ENCODE results near the gene INPP5D. TPM values are rescaled to one million over a fixed set of nuclear protein-coding genes. Genes with fewer than 3 reads are reported as not detected.
"Not testable (repeated sequence)": the region's sequence is repeated elsewhere in the genome, so short reads cannot be mapped to it uniquely, and the experiment has no call there.

INPP5D gene
- total RNA-seq, 2 experiments from 2014 or later = 129 to 135 TPM

- no peak overlapping the region for H3K27ac Mint-ChIP-seq
- ATAC-seq (ENCODE audit: low read depth) (no peak), DNase-seq (no peak)
- peaks cover 45% of the 10 kb centered on the region for H3K4me1 Mint-ChIP-seq
- POLR2A ChIA-PET = no interaction called here
- H3K27me3 Mint-ChIP-seq = no peaks in the 10 kb centered on the region
- peaks cover 32% of the 10 kb centered on the region for H3K36me3 Mint-ChIP-seq
- H3K4me3 Mint-ChIP-seq = no peak overlapping the region
- no peaks in the 10 kb centered on the region for H3K9me3 Mint-ChIP-seq
These were observed 57.2 kb downstream of the INPP5D start for GRCh38 chr2:233117351-233117750.

- no peak overlapping the region for H3K4me3 Mint-ChIP-seq
- POLR2A ChIA-PET = no interaction called here
- no peak for ATAC-seq (ENCODE audit: low read depth)
- H3K27ac Mint-ChIP-seq = no peak overlapping the region
- peaks cover 1% of the 10 kb centered on the region for H3K9me3 Mint-ChIP-seq
- peaks cover 38% of the 10 kb centered on the region for H3K36me3 Mint-ChIP-seq
- peak; percentile 10 for DNase-seq
- no peaks in the 10 kb centered on the region for H3K27me3 Mint-ChIP-seq
- peaks cover 43% of the 10 kb centered on the region for H3K4me1 Mint-ChIP-seq
These were observed 57.9 kb downstream of the INPP5D start for GRCh38 chr2:233117811-233118647.

DNA sequence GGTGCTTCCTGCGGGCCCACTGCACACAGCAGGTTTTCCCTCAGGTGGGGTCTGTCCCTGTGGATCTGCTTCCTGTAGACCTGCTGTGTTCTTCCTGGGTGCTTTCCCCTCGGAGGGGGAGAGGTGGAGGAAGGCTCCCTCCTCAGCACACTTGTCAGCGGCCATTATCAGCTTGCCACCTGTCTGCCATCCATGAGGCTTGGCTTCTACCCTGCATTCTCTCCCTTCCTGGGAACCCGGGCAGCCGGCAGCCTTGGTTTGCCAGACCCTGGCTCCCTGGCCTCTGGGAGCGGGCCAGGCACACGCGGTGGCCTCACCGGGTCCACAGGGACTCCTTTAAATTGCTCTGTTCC, 58.5 kb downstream of the INPP5D start:
- ATAC-seq (ENCODE audit: low read depth) (no peak), DNase-seq (peak; percentile 18)
- Mint-ChIP-seq H3K27me3 (no peaks in the 10 kb centered on the region), H3K36me3 (peaks cover 43% of the 10 kb centered on the region), H3K9me3 (peaks cover 1% of the 10 kb centered on the region), H3K27ac (no peak overlapping the region), H3K4me1 (peaks cover 41% of the 10 kb centered on the region), H3K4me3 (no peak overlapping the region)
- POLR2A ChIA-PET = no interaction called here

DNA sequence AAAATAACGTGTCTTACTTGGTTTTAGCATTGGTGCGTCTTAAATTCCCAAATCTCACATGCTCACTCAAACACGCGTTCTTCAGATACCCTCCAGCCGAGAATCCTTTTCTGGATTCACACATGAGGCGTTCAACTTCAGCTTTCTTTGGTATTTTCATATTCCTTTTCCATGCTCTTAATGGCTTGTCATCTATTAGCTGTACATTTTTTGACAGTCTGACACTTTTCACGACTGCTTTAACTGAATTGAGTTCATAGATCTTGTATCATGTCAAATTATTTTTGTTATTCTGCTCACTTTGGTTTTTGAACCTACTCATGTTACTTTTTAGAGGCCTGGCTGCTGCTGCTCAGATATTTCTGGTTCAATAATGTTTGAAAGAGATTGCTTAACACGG, 59.0 kb downstream of the INPP5D start:
- no peak overlapping the region for H3K4me3 Mint-ChIP-seq

DNA sequence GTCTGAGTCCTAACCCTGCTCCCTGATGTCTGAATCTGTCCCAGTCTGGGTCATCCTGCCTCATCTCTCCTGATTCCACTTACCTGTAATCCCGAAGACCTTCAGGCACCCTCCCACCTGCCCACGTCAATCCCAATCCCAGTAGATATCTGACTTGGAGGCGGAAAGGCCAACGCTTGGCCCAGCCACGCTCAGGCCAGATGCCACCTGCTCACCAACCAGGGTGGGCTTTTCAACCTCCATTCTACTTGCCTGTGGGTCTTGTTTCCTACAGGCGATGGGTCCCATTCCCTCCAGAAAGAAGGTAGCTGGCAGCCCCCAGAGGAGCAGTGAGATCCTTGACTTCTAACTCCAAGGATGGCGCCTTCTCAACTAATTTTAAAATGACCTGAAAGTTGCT, 59.7 kb downstream of the INPP5D start:
- peak; percentile 20 for DNase-seq
- POLR2A ChIA-PET = no interaction called here
- ATAC-seq (ENCODE audit: low read depth) = no peak
- H3K4me1 Mint-ChIP-seq = peaks cover 31% of the 10 kb centered on the region
- H3K9me3 Mint-ChIP-seq = peaks cover 1% of the 10 kb centered on the region
- no peaks in the 10 kb centered on the region for H3K27me3 Mint-ChIP-seq
- H3K27ac Mint-ChIP-seq = no peak overlapping the region
- H3K4me3 Mint-ChIP-seq = no peak overlapping the region
- peaks cover 45% of the 10 kb centered on the region for H3K36me3 Mint-ChIP-seq

More for the DNA sequence above, 59.0 kb downstream of the INPP5D start:
- H3K9me3 Mint-ChIP-seq = peaks cover 1% of the 10 kb centered on the region
- peaks cover 45% of the 10 kb centered on the region for H3K36me3 Mint-ChIP-seq
- no peaks in the 10 kb centered on the region for H3K27me3 Mint-ChIP-seq
- POLR2A ChIA-PET = no interaction called here
- H3K27ac Mint-ChIP-seq = no peak overlapping the region
- no peak for DNase-seq
- ATAC-seq (ENCODE audit: low read depth) = no peak
- peaks cover 38% of the 10 kb centered on the region for H3K4me1 Mint-ChIP-seq

DNA sequence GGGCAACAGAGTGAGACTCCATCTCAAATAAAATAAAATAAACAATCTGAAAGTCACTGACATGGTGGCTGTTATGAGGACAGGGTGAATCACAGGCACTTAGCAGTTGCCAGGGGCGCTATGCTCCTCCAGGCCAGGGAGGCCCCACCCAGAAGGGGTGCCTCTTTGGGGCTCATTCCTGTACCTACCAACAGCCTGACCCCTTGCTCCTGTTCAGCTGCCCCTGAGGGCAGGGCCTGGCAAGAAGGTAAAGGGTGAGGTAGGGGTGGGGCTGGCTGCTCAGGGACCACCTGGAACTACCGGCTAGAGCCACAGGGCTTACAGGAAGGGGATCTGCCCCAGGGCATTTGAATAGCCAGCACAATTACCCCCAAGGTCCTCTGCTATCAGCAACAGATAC, 60.3 kb downstream of the INPP5D start:
- no peak overlapping the region for H3K27ac Mint-ChIP-seq
- H3K9me3 Mint-ChIP-seq = peaks cover 1% of the 10 kb centered on the region
- DNase-seq (peak; percentile 20), ATAC-seq (ENCODE audit: low read depth) (no peak)
- H3K27me3 Mint-ChIP-seq = no peaks in the 10 kb centered on the region
- no peak overlapping the region for H3K4me3 Mint-ChIP-seq
- peaks cover 45% of the 10 kb centered on the region for H3K36me3 Mint-ChIP-seq
- POLR2A ChIA-PET = no interaction called here
- peaks cover 26% of the 10 kb centered on the region for H3K4me1 Mint-ChIP-seq

DNA sequence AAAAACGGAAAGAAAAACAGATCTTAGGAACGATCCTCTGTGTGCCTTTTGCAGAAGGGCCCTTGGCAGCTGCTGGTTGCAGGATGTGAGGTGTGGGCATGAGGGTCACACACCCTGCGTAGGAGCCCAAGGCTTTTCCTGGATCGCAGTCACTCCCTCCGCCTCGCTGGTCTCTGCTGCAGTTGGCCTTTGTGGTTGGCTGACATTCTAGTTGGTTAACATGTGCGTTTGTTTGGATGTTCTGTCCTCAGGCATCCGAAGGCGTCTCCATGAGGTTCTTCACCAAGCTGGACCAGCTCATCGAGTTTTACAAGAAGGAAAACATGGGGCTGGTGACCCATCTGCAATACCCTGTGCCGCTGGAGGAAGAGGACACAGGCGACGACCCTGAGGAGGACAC, 61.7 kb downstream of the INPP5D start:
- no peak for ATAC-seq (ENCODE audit: low read depth)
- POLR2A ChIA-PET = no interaction called here

DNA sequence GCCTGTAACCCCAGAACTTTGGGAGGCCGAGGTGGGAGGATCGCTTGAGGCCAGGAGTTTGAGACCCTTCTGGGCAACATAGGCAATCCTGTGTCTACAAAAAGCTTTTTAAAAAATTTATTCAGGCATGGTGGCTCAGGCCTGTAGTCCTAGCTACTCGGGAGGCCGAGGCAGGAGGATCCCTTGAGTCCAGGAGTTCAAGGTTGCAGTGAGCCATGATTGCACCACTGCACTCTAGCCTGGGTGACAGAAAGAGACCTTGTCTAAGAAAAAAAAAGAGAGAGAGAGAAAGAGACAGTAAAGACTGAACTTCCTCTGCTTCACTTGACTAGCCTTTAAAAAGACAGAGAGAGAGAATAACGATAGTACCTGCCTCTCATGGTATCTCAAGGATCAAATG, 62.4 kb downstream of the INPP5D start:
- POLR2A ChIA-PET = no interaction called here
- H3K4me1 Mint-ChIP-seq = peaks cover 14% of the 10 kb centered on the region
- H3K27ac Mint-ChIP-seq = no peak overlapping the region
- no peak overlapping the region for H3K4me3 Mint-ChIP-seq
- H3K27me3 Mint-ChIP-seq = no peaks in the 10 kb centered on the region
- H3K9me3 Mint-ChIP-seq = peaks cover 1% of the 10 kb centered on the region
- no peak for ATAC-seq (ENCODE audit: low read depth)
- H3K36me3 Mint-ChIP-seq = peaks cover 52% of the 10 kb centered on the region
- DNase-seq = no peak

More for the DNA sequence above, 61.7 kb downstream of the INPP5D start:
- Mint-ChIP-seq H3K4me1 (peaks cover 19% of the 10 kb centered on the region), H3K9me3 (peaks cover 1% of the 10 kb centered on the region), H3K27me3 (no peaks in the 10 kb centered on the region), H3K36me3 (peaks cover 48% of the 10 kb centered on the region), H3K4me3 (no peak overlapping the region), H3K27ac (peak overlapping the region; percentile 16)
- DNase-seq = no peak

DNA sequence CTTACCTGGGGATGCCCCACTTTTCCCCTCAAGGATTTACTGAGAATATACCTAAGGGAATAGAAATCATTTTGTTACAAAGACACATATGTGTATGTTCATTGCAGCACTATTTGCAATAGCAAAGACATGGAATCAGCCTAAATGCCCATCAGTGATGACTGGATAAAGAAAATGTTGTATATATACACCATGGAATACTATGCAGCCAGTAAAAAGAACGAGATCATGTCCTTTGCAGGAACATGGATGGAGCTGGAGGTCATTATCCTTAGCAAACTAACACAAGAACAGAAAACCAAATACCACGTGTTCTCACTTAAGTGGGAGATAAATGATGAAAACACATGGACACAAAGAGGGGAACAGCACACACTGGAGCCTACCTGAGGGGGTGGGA, 63.4 kb downstream of the INPP5D start:
- H3K9me3 Mint-ChIP-seq; H3K4me1 Mint-ChIP-seq; DNase-seq; H3K27me3 Mint-ChIP-seq; POLR2A ChIA-PET; ATAC-seq (ENCODE audit: low read depth); H3K4me3 Mint-ChIP-seq: not testable (repeated sequence)
- H3K27ac Mint-ChIP-seq = peak overlapping the region; percentile 65
- peaks cover 49% of the 10 kb centered on the region for H3K36me3 Mint-ChIP-seq

DNA sequence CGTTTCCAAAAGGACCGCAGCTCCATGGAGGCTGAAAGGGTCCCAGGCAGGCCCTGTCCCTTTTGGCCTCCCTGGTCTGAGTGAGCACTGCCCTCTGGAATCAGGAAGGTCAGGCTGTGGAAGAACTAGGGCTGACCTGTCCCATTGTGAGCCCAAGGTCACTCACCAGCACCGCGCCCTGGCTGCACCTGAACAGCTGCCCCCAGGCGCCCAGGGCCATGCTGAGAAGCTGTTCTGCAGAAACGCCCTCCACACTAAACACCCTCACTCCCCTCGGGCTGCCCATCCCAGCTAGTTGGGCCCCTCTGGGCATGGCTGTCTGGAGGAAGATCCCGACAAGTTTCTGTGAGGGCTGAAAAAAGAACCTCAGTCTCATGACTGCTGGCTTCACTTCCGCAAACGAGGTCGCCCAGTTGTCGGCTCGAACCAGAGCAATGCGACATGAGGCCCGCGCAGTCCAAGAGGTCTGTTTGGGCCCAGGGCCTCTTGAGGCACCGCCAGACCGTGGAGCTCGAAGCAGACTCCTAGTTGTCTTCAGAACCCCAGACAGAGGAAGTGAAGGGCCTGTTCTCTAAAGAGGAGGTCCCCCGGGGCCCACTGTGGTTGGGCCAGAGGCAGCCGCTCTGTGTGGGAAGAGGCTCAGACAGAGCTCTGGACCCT, 64.4 kb downstream of the INPP5D start:
- H3K36me3 Mint-ChIP-seq = peaks cover 44% of the 10 kb centered on the region

DNA sequence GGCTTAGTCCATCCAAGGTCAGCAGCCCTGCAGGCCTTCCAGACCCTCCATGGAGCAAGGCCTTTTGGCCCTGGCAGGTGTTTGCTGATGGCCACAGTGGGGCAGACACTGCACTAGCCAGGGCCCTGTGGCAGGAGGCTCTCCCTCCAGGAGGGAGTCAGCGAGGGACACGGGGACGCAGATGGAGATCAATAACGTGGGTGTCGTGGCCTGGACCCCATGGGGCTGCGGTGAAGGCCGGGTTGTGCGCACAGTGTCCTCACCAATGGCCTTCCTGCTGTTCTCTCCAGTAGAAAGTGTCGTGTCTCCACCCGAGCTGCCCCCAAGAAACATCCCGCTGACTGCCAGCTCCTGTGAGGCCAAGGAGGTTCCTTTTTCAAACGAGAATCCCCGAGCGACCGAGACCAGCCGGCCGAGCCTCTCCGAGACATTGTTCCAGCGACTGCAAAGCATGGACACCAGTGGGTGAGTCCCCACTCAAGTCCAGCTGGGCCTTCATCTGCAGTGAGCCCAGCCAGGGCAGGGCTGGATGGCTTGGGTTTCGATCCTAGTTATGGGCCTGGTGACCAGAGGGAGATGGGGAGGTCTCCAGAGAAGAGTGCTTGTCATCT, 65.4 kb downstream of the INPP5D start:
- POLR2A ChIA-PET = no interaction called here
- Mint-ChIP-seq H3K36me3 (peaks cover 48% of the 10 kb centered on the region), H3K27me3 (no peaks in the 10 kb centered on the region), H3K27ac (no peak overlapping the region), H3K4me3 (no peak overlapping the region), H3K4me1 (peaks cover 13% of the 10 kb centered on the region), H3K9me3 (peaks cover 1% of the 10 kb centered on the region)
- DNase-seq = no peak
- no peak for ATAC-seq (ENCODE audit: low read depth)

More for the DNA sequence above, 64.4 kb downstream of the INPP5D start:
- H3K27me3 Mint-ChIP-seq = no peaks in the 10 kb centered on the region
- DNase-seq (no peak), ATAC-seq (ENCODE audit: low read depth) (no peak)
- H3K4me1 Mint-ChIP-seq = peaks cover 7% of the 10 kb centered on the region
- no peak overlapping the region for H3K27ac Mint-ChIP-seq
- H3K9me3 Mint-ChIP-seq = peaks cover 1% of the 10 kb centered on the region
- POLR2A ChIA-PET = no interaction called here
- H3K4me3 Mint-ChIP-seq = no peak overlapping the region

GRCh38 chr2:233129351-233129978, 69.3 kb downstream of the INPP5D start:
- Mint-ChIP-seq H3K27me3 (no peaks in the 10 kb centered on the region), H3K9me3 (peaks cover 2% of the 10 kb centered on the region), H3K27ac (peak overlapping the region; percentile 34), H3K4me3 (no peak overlapping the region), H3K36me3 (peaks cover 55% of the 10 kb centered on the region), H3K4me1 (peaks cover 24% of the 10 kb centered on the region)
- ATAC-seq (ENCODE audit: low read depth) (no peak), DNase-seq (no peak)
- POLR2A ChIA-PET = interaction anchor here (0.7 to 1.2 kb wide), 4 partner anchors 13 to 49 kb away, joined by 3 to 6 read pairs (median 4); no protein-coding TSS in a partner anchor

GRCh38 chr2:233130024-233130423, 69.9 kb downstream of the INPP5D start:
- ATAC-seq (ENCODE audit: low read depth) (peak; percentile 32), DNase-seq (no peak)
- H3K27me3 Mint-ChIP-seq = no peaks in the 10 kb centered on the region
- H3K4me1 Mint-ChIP-seq = peaks cover 26% of the 10 kb centered on the region
- POLR2A ChIA-PET = interaction anchor here (0.7 to 1.2 kb wide), 4 partner anchors 13 to 49 kb away, joined by 3 to 6 read pairs (median 4); no protein-coding TSS in a partner anchor
- peak overlapping the region; percentile 35 for H3K4me3 Mint-ChIP-seq
- peak overlapping the region; percentile 72 for H3K27ac Mint-ChIP-seq
- H3K36me3 Mint-ChIP-seq = peaks cover 61% of the 10 kb centered on the region
- H3K9me3 Mint-ChIP-seq = peaks cover 2% of the 10 kb centered on the region
